HG02943 (cell line): ENCODE results near the gene DRAP1.
"Not testable (repeated sequence)": the region's sequence is repeated elsewhere in the genome, so short reads cannot be mapped to it uniquely, and the experiment has no call there.

Experiments
- ATAC-seq: cut with Tn5 transposase; IDR thresholded peaks from one replicate; pipeline ENCODE4 v1.9.1; 2021; ENCODE audit warnings: mild to moderate bottlenecking, low read depth, moderate library complexity; ENCODE audit not compliant: unreplicated experiment

DRAP1 gene

DNA sequence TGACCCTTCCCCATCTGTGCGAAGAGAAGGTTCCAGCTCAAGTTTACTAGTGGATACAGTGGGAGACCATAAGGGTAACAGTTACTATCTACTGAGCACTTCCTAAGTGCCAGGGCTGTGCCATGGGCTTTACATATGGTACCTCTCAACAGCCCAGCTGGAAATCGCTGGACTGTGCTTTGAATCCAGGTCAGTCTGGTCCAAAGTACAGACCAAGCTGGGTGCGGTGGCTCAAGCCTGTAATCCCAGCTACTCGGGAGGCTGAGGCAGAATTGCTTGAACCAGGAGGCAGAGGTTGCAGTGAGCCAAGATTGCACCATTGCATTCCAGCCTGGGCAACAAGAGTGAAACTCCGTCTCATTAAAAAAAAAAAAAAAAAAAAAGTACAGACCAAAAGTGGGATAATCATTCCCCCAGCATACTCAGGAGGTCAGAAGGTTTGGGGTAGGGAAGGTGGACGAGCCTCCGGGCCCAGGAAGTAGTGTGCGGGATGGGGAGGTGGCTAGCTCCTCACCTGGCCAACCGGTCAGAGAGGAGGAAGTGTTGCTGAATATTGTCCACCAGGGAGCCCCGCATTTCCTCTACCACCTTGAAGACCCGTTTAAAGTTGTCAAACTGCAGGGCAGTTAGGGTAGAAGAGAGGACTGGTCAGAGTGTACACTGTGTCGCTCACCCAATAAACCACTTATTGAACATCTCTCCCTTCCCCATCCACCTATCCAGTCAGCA lies 33.3 kb upstream of the DRAP1 start:
- ATAC-seq: no peak

DNA sequence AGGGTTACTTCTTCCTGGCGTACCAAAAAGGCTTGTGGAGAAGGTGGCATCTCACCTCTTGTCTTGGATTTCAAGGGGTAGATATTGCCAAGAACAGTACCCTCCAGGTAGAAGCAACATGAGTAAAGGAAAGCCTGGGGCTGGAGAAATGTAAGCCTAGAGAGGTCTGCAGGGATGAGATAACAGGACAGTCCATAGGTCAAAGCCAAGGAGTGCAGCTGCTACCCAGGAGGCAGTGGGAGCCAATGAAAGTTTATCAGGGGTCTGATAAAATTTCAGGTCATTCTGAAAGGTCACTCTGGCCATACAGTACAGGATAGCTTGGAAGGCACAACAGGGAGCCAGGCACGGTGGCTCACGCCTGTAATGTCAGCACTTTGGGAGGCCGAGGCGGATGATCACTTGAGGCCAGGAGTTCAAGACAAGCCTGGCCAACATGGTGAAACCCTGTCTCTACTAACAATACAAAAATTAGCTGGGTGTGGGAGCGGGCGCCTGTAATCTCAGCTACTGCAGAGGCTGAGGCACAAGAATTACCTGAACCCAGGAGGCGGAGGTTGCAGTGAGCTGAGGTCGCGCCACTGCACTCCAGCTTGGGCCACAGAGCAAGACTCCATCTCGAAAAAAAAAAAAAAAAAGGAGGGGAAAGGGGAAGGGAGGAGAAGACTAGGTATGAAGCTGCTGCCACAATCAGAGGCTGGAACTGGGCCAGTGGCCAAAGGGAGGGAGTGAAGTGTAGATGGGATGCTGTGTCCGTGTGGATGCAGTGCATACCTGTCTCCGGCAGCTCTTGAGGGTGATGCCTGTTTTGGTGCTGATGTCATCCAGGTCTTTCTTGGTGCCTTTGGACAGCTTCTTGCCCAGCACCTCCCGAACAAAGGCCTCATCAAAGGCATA lies 32.2 kb upstream of the DRAP1 start:
- ATAC-seq: no peak

DNA sequence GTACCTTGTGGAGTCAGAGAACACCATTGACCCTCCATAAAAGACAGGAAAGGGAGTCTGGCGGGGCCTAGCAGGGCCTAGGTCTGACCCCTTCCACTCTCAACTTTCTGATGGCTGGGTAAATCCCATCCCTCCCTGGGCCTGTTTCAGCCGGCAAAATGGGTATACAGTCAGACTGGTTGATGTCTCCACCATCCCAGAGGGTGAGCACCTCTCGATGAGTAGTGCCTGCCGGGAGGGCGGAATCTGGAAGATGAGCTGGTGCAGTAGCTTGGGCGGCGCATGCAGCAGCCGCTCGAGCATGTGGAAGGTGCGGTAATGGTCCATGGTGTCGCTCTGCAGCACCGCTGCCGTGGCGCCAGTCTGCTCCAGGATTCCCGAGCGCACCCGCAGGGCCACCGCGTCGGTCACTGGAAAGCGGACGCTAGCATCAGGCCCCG lies 31.5 kb upstream of the DRAP1 start:
- ATAC-seq: no peak

DNA sequence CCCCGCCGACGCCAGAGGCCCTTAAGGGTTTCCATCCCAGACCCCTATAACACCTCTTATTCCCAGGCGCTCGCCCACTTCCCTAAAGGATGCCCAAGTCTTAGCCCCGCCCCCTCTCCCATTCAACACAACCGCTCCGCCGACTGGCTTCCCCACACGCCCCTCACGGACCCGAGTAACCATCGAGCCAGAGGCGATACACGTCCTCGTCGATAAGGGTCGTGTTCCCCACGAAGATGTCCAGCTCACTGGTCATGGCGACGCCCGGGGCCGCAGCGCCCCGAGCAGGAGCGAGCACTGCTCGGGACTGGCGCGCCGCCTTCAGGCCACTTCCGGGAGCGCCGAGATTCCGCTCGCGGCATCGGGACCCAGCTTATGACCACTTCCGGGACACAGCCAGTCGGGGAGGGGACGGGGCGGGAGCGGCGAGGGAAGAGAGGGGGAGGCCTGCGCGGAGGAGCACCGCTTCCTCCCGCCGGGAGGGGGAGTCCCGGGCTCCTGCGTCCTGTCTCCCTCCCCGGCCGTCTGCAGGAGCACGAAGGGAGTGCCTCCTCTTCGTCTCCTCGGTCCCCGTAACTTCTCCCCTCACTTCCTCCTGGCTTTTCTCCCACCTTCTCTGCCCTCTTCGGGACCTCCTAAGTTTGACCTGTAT lies 30.9 kb upstream of the DRAP1 start, which contains the start of gene FIBP:
Gene FIBP (minus strand): TSS at position 309 of the 652 bp plus-strand sequence. CDS start 53 bp downstream, at position 256.
- ATAC-seq: peak; percentile 47

DNA sequence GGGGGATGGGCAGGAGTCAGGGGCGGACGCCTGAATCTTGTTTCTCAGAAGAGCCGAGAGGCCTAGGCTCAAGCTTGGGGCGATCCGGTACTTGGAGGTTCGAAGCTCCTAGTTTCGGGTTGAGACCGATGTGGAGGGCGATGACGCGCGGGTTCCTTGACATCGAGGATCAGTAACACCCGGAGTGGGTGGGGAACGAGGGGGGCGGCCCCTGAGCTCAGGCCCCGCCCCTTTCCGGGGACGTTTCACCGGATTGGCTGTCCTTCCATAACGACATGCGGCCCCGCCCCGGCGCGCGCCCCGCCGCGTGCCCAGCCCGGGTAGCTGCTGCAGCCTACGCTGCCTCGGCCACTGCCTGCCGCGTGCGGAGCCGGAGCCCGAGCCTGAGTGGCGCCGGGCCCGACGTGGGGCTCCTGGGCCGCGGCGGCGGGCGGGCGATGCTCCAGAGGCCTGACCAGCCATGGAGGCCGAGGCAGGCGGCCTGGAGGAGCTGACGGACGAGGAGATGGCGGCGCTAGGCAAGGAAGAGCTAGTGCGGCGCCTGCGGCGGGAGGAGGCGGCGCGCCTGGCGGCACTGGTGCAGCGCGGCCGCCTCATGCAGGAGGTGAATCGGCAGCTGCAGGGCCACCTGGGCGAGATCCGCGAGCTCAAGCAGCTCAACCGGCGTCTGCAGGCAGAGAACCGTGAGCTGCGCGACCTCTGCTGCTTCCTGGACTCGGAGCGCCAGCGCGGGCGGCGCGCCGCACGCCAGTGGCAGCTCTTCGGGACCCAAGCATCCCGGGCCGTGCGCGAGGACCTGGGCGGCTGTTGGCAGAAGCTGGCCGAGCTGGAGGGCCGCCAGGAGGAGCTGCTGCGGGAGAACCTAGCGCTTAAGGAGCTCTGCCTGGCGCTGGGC lies 28.7 kb upstream of the DRAP1 start, which contains the start of gene CCDC85B:
Gene CCDC85B (plus strand): TSS at position 350 of the 895 bp plus-strand sequence. CDS start 111 bp downstream, at position 461.
- peak; percentile 45 for ATAC-seq

DNA sequence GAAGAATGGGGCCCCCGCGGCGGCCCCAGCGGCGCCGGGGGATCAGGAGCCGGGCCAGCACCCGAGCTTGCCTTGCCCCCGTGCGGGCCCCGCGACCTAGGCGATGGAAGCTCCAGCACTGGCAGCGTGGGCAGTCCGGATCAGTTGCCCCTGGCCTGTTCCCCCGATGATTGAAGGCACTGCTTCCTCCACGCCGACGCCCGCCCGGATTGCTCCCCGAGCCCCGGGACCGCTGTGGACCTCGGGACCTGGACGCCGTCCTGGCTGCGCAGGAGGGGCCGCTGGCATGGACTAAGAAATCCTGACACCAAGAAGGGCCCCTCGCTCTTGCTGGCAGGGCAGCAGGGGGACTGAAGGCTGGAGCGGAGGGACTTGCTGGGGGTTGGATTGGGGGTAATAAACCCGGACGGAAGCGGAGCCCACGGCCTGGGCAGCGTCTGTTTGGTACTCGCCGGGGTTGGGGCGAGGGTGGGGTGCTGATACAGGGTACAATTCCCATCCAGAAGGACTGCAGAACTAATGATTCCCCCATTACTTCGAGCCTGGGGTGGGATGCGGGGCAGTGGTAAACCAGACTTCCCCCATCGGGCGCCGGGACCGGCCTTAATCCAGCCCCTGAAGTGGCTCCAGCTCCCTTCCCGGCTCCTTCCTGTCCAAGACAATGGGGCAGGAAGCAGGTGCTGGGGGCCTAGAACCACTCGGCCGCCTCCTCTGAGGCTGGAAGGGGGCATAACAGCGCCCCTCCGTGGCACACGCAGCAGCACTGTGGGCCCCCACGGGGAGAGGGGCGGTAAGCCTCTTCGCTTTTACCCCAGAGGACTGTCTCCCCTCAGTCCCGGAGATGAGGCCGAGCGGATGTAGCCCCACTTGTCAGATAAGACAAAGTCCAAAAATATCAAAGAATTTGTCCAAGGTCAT lies 27.7 kb upstream of the DRAP1 start:
- ATAC-seq: no peak

DNA sequence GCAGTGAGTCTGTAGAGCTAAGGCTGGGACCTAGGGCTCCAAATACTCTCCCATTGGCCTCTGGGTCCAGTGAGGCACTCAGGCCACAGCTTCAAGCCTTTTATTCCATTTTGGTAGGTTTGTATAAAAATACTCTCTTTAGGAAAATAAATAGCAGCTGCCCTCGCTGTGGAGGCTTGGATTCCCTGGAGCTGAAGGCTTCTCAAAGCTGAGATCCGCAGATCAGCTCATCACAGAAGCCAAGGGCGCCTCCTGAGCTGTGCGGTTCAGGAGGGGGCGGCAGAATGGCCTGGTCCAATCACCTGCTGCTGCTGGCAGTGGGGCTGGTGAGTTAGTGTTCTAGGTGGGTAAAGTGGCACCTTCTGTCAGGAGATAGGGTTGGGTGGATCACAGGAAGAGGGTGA lies 27.1 kb upstream of the DRAP1 start:
- ATAC-seq: not testable (repeated sequence)

DNA sequence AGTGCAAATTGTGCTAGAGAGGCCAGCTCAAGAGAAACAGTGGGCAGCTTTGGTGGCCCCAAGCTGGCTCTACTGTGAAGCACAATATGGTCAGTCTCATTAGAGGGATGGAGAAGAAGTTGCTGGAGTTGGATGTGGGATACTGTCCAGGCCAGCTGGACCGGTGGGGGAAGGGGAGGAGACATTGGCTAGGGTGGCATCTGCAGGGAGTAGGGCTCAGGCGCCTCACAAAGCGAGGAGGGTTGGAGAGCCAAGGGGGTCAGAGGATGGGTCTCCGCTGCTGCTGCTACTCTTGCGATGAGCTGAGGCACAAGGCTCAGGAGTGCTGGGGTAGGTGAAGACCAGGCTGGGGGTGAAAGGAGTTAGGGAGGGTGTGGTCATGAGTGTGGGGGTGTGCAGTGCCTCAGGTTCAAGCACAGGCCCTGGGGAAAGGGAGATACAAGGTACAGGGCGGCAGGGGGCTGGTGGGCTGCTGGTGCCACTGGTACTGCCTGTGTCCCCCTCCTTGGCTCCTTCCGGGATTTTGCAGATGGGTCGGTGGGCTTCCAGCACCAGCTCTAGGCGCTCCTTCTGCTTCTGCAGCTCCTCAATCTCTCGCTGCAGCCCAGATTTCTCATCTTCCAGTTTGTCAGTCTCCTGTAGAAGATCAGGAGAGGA lies 26.4 kb upstream of the DRAP1 start:
- ATAC-seq: no peak

DNA sequence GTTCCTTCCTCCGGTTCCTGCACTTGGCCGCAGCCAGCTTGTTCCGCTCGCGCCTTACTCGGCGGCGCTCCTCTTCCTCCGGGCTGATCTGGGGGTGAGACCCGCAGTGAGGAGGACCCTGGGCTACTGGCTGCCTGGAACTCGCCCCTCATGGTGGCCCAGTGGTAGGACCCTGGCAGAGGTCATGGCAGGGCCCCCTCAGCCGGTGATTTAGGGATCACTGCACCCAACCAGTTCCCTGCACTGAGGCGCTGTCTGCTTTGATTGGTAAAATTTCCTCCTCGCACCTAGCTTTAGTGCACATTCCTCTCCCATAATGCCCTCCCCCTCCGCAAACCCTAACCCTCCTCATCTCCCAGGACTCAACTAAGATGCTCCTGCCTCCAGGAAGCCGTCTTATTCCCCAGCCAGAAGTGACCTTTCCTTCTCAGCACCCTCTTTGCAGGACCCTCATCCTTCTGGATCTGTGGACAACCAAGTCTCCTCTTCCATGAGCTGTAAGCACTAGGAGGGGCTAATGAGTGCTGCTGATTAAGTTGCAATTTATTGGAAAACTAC lies 25.1 kb upstream of the DRAP1 start:
- no peak for ATAC-seq

DNA sequence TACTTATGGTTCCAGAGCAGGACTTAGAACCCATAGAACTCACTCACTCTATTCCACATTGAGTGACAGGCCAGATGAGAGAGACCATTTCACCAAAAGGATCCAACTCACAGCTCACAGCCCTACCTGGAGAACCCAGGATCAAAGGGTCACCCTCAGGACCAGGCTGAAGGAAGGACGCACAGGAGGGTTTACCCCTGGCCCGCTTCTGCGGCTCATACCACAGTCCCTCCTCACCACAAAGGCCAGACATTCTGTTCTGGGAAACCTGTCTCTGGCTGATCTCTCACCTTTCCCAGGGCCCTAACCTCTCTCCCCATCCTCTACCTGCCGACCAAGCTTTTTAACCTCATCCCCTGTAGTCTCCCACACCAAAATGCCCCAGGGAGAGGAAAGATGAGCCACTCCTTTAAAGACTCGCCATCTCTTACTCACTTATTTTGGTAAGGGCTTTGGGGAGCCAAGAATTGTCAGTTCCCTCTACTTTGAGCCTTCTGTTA lies 23.7 kb upstream of the DRAP1 start:
- ATAC-seq: no peak

DNA sequence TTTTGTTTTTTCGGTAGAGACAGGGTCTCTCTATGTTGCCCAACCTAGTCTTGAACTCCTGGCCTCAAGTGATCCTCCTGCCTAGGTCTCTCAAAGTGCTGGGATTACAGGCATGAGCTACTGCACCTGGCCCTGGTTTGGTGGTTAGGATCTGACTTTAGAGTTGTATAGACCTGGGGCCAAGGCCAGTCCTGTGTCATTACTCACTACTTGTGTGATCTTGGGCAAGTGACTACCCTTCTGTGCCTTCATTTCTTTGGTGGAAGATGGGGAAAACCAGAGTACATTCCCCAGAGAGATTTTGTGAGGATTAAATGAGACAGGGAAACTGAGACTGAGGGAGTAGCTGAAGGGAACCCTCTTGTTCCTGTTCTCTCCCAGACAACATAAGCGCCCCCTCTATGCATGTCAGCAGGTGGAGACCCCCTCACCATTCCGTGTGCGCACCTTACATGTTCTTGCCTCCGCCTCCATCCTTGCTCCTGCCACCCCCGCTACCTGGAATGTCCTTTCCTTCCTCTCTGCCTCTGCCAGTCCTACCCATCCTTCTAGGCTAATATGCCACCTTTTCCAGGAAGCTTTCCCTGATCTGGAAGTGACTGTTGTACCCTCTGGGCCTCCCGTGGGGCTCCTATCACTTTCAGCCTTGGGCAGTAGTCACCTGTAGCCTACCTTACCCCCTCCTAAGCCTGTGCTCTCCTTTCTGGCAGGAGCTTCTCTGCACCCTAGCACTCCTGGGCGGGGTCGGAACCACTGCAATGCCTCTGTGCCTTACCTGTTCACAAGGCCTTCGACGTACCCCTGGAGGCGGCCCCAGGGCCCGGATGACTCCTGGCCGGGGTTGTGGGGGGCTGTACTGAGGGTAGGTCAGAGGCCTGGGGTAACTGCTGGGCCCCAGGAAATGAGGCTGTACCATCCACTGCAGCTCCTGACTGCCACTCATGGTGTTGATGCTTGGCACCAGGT lies 22.9 kb upstream of the DRAP1 start:
- ATAC-seq: no peak

DNA sequence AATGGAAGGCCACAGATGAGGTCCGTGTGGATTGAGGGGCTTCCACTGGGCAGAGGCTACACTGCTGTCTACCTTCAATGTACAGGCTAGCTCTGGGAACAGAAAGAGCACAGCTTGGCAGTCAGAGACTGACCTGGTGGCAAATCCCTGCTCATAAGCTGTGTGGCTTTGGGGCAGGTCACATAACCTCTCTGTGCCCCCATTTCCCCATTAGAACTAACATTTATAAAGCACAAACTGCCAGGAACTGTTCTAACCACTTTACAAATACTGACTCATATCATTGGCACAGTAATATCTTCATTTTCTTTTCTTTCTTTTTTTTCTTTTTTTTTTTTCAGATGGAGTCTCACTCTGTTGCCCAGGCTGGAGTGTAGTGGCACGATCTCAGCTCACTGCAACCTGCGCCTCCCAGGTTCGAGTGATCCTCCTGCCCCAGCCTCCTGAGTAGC lies 22.2 kb upstream of the DRAP1 start:
- ATAC-seq: no peak

DNA sequence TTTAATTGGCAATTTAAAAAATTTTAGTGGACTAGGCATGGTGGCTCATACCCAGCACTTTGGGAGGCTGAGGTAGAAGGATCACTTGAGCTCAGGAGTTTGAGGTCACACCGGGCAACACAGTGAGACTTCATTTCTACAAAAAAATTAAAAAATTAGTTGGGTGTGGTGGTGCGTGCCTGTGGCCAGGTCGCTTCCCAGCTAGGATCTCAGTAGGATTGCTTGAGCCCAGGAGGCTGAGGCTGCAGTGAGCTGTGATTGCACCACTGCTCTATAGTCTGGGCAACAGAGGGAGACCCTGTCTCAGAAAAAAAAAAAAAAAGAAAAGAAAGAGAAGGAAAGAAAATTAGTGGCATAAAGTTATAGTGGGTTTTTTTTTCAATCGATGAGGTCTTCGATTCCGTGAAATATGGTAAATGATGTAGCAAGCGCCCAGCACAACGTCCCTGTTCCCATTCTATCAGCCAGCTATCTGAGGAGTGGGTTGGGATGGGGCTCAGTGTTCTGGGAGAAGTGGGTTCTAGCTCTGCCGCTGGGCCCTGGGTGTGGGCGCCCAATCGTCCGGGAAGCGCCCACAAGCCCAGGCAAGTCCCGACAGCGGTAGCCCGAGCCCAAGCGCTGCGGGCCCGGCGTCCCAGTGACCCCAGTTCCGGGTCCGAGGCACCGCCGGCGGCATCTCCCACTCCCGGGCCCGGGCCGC lies 20.4 kb upstream of the DRAP1 start:
- ATAC-seq: no peak

DNA sequence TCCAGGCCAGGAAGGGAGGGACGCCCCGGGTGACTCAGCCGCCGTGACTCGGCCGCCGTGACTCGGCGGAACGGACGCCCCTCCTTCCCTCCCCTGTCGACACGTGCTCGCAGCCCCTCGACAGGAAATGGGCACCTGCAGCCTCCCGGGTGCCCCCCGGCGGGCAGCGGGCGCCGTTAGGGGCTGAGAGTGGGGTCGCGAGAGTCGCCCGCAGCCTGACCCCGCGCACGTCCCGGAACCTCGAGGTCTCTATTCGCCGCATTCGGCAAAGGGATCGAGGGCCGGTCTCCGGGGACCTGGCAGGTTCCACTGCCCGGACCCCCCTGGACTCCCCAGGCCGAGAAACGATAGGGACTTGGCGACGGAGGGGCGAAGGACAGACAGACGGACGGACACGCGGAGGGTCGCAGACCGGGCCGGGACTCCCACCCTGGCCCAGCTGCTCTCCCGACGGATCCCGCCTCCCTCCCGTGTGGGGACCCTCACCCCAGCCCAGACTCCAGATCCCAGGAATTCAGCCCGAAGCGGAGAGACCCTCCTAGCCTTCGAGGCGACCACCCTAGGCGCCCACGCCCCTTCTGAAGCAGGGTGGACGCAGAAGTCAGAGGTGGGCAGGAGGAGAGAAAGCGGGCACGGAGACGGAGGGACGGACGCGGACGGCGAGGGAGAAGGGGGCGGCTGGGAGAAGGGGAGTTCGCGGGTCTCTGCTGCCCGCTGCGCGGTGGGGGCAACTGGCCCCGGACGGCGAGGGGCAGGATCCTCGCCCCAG lies 19.7 kb upstream of the DRAP1 start:
- no peak for ATAC-seq

DNA sequence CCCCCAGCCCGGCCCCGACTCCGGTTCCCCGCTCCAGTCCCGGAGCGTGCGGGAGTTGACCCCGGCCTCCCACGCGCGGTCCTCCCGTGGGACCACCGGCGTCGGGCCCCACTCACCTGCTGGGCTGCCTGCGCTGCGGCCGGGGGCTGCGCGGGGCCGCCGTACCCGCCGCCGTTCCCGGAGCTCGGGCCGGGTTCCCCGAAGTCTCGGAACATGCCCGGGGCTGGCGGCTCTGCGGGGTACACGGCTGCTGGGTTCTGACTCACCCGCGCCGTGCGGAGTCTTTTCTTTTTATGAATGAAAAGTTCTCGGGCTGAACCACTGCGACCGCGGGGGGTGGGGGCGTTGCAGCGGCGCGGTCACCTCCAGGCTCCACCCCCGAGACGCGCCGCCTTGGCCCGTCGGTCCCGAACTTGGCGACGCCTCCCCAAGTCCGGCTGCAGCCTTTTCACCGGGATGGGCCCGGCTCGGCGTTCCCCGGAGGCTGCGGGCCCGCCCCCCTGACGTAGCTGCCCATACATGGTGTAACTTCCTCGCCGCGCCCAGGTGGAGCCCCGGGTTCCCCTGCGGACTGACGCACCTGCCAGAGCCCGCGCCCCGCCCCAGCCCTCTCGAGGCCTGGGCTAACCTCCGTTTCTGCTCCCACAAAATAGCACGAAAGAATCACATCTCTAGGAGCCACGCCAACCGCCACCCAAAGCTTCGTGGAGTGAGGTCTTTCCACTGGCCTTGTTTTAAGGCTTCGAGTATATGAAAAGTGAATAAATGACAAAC lies 18.9 kb upstream of the DRAP1 start, which contains the start of gene FOSL1:
Gene FOSL1 (minus strand): TSS at position 264 of the 774 bp plus-strand sequence. CDS start 49 bp downstream, at position 215.
- peak; percentile 57 for ATAC-seq
